ENCODE results near the gene ANKEF1.

The ANKEF1 gene

GRCh38 chr20:10080574-10080973 lies 45.8 kb downstream of the ANKEF1 start:
- no peak for DNase-seq (ENCODE audit: low read depth in 4 of 4, low spot score in 1 of 4)

DNA sequence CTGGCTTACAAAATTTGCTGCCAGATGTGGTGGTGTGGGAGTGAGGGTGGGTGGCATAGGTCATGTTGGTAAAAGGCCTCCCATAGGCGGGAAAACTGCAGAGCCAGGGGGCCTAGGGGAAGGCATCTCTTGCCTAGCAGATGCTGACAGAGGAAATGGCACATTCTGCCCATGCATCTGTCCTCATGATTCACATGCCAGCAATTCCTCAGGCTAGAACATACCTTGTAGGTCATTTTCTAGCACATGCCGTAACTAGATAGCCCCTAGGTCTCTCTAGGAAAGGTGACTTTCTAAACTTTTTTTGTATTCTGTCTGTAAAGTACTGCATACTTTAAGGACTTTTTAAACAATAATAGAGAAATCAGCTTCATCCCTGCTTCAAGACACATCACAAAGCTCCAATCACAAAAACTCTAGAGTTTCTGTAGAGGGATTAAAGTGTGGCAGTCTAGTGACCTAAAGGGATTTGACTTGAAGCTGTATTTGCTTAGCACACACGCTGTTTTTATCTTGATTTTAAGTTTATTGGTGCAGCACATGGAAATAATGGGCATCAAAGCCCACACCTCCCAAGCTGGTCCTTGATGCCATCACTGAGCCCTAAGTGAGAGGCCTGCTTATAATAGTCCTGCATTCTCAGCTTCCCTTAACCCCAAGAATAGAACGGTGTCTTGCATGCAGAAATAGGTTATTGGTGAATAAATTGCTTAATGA lies 55.2 kb downstream of the ANKEF1 start:
- DNase-seq (ENCODE audit: low read depth in 4 of 4, low spot score in 1 of 4), result no peak

- no peak for DNase-seq (ENCODE audit: low read depth in 4 of 4, low spot score in 1 of 4)
These were observed 55.9 kb downstream of the ANKEF1 start for GRCh38 chr20:10090588-10091166.

DNA sequence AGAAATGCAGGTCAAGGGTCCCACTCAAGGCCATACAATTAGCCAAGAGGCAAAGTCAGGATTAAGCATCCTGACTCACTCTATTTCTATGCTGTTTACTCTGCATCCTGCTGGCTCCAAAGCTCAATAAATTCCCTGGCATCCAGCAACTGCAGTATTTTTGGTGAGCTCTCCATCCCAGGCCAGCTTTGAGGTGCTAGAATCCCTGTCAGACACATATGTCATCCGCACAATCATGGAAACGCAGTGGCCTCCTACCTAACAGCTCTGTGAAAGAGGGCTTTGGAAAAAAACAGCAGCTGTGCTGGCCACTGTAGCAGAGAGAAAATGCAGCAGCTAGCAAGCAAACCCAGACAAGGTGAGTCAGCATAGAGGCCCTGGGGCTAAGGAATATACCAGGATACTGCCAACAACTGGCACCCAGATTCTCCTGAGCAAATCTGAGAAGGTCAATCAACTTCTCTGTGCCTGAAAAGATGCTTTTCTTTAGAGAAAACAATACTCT lies 58.4 kb downstream of the ANKEF1 start:
- no peak for DNase-seq (ENCODE audit: low read depth in 4 of 4, low spot score in 1 of 4)

DNA sequence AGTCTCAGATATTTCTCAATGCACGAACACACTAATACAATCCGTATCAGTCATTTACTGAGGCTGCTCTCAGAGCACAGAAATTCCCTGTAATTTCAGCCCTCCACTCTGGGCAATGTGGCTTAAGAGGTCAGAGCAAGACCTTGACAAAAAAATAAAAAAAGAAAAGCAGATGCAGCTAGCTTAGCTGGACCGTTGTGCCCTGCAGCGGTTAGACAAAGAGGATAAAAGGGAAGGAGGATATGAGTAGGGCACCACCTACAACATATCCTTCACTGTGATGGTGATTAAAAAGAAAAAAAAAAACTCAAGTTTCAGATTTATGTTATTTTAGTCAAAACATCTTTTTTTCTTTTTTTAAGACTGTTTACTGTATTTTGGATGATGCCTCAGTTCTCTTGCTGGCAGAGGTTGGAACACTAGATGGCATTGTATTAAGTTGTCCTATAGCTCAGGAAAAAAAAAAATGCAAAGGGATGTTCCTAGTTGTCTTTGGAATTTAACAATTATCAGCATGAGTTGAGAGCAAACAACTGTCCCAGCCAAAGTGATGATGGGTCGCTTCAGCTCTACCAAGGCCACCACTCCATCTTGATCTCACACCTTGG lies 59.9 kb downstream of the ANKEF1 start:
- no peak for DNase-seq (ENCODE audit: low read depth in 4 of 4, low spot score in 1 of 4)

GRCh38 chr20:10096790-10097189 lies 62.0 kb downstream of the ANKEF1 start:
- no peak for DNase-seq (ENCODE audit: low read depth in 4 of 4, low spot score in 1 of 4)

GRCh38 chr20:10105046-10105445 lies 70.3 kb downstream of the ANKEF1 start:
- no peak for DNase-seq (ENCODE audit: low read depth in 4 of 4, low spot score in 1 of 4)

All from stimulated activated CD4-positive, alpha-beta T cell treated with anti-CD3 and anti-CD28 coated beads, Interleukin-1b, Interleukin-23, amount 100 ng/mL, for 24 hours (primary cell).